Activated naive CD4-positive, alpha-beta T cell treated with anti-CD3 and anti-CD28 coated beads, Interleukin-2, amount 10 ng/mL, durations not matched to agents 7 days and 5 days (primary cell): ENCODE data around the gene BEST3.

ENCODE experiments used
- CTCF ChIA-PET: fragments of 350-600 bp; sonication (Branson Sonifier 250); formaldehyde crosslinking; loops from one replicate; lab custom pipeline; 2021; ENCODE audit warnings: antibody characterized with exemption; lab: Charles Lee
- DNase-seq: peaks from one replicate; pipeline ENCODE4 v3.0.0-alpha.2; 2020
- H3K27ac Mint-ChIP-seq: one replicate; pipeline ENCODE4 v1.8.0; 2021; ENCODE audit warnings: mild to moderate bottlenecking, moderate library complexity, mixed read lengths
- H3K27me3 Mint-ChIP-seq: one replicate; pipeline ENCODE4 v1.8.0; 2021; ENCODE audit warnings: mild to moderate bottlenecking, mixed read lengths
- H3K36me3 Mint-ChIP-seq: one replicate; pipeline ENCODE4 v1.8.0; 2021; ENCODE audit warnings: mixed read lengths
- H3K4me1 Mint-ChIP-seq: one replicate; pipeline ENCODE4 v1.8.0; 2021; ENCODE audit warnings: mixed read lengths
- H3K4me3 Mint-ChIP-seq: one replicate; pipeline ENCODE4 v1.8.0; 2021; ENCODE audit warnings: mild to moderate bottlenecking, moderate library complexity, mixed read lengths
- H3K9me3 Mint-ChIP-seq: one replicate; pipeline ENCODE4 v1.8.0; 2021; ENCODE audit warnings: mixed read lengths

Gene BEST3

GRCh38 chr12:69649529-69649928 is 49.6 kb downstream of the BEST3 start:
- Mint-ChIP-seq H3K36me3 (no peaks in the 10 kb centered on the region), H3K4me1 (no peaks in the 10 kb centered on the region), H3K9me3 (no peaks in the 10 kb centered on the region), H3K27me3 (peaks cover 16% of the 10 kb centered on the region), H3K4me3 (no peak overlapping the region), H3K27ac (no peak overlapping the region)
- CTCF ChIA-PET = interaction anchor here (1.2 kb wide), 1 partner anchor 10 kb away, joined by 4 read pairs; no protein-coding TSS in a partner anchor
- DNase-seq = no peak

GRCh38 chr12:69648476-69648875 is 50.6 kb downstream of the BEST3 start:
- Mint-ChIP-seq H3K4me1 (no peaks in the 10 kb centered on the region), H3K9me3 (no peaks in the 10 kb centered on the region)
- CTCF ChIA-PET = interaction anchor here (1.2 kb wide), 1 partner anchor 9 kb away, joined by 4 read pairs; no protein-coding TSS in a partner anchor

GRCh38 chr12:69647178-69647577 is 51.9 kb downstream of the BEST3 start:
- peaks cover 16% of the 10 kb centered on the region for H3K27me3 Mint-ChIP-seq
- no peaks in the 10 kb centered on the region for H3K9me3 Mint-ChIP-seq
- CTCF ChIA-PET = no interaction called here
- H3K4me3 Mint-ChIP-seq = no peak overlapping the region
- H3K36me3 Mint-ChIP-seq = no peaks in the 10 kb centered on the region
- H3K27ac Mint-ChIP-seq = no peak overlapping the region
- no peak for DNase-seq
- no peaks in the 10 kb centered on the region for H3K4me1 Mint-ChIP-seq

More at GRCh38 chr12:69648476-69648875, 50.6 kb downstream of the BEST3 start:
- no peak overlapping the region for H3K4me3 Mint-ChIP-seq
- no peak for DNase-seq
- H3K27me3 Mint-ChIP-seq = peaks cover 16% of the 10 kb centered on the region
- H3K36me3 Mint-ChIP-seq = no peaks in the 10 kb centered on the region
- H3K27ac Mint-ChIP-seq = no peak overlapping the region

GRCh38 chr12:69645031-69645430 is 54.1 kb downstream of the BEST3 start:
- no peaks in the 10 kb centered on the region for H3K4me1 Mint-ChIP-seq
- no peak overlapping the region for H3K27ac Mint-ChIP-seq
- no peak overlapping the region for H3K4me3 Mint-ChIP-seq
- CTCF ChIA-PET = no interaction called here
- peaks cover 11% of the 10 kb centered on the region for H3K27me3 Mint-ChIP-seq
- H3K9me3 Mint-ChIP-seq = no peaks in the 10 kb centered on the region
- no peak for DNase-seq
- H3K36me3 Mint-ChIP-seq = no peaks in the 10 kb centered on the region

GRCh38 chr12:69644511-69644910 is 54.6 kb downstream of the BEST3 start:
- CTCF ChIA-PET = no interaction called here
- Mint-ChIP-seq H3K27ac (no peak overlapping the region), H3K36me3 (no peaks in the 10 kb centered on the region), H3K4me1 (no peaks in the 10 kb centered on the region), H3K9me3 (no peaks in the 10 kb centered on the region), H3K27me3 (peaks cover 10% of the 10 kb centered on the region), H3K4me3 (no peak overlapping the region)
- DNase-seq = no peak

GRCh38 chr12:69642531-69642930 is 56.6 kb downstream of the BEST3 start:
- H3K27ac Mint-ChIP-seq = no peak overlapping the region
- peaks cover 3% of the 10 kb centered on the region for H3K27me3 Mint-ChIP-seq
- DNase-seq = no peak
- CTCF ChIA-PET = no interaction called here
- no peaks in the 10 kb centered on the region for H3K9me3 Mint-ChIP-seq
- H3K36me3 Mint-ChIP-seq = no peaks in the 10 kb centered on the region
- no peak overlapping the region for H3K4me3 Mint-ChIP-seq
- H3K4me1 Mint-ChIP-seq = no peaks in the 10 kb centered on the region

GRCh38 chr12:69641546-69641945 is 57.6 kb downstream of the BEST3 start:
- CTCF ChIA-PET = interaction anchor here (3.8 kb wide), 1 partner anchor 284 kb away, joined by 25 read pairs; no protein-coding TSS in a partner anchor
- Mint-ChIP-seq H3K27me3 (peaks cover 3% of the 10 kb centered on the region), H3K9me3 (no peaks in the 10 kb centered on the region), H3K36me3 (no peaks in the 10 kb centered on the region), H3K27ac (no peak overlapping the region), H3K4me1 (no peaks in the 10 kb centered on the region), H3K4me3 (no peak overlapping the region)
- no peak for DNase-seq

- Mint-ChIP-seq H3K4me1 (no peaks in the 10 kb centered on the region), H3K4me3 (no peak overlapping the region), H3K27ac (no peak overlapping the region), H3K9me3 (no peaks in the 10 kb centered on the region), H3K36me3 (no peaks in the 10 kb centered on the region), H3K27me3 (peaks cover 3% of the 10 kb centered on the region)
- peak; percentile 70 for DNase-seq
- CTCF ChIA-PET = interaction anchor here (0.5 to 3.8 kb wide), 16 partner anchors 8 to 483 kb away, joined by 3 to 25 read pairs (median 3); no protein-coding TSS in a partner anchor
Observed at GRCh38 chr12:69639400-69640016, 59.6 kb downstream of the BEST3 start.

- Mint-ChIP-seq H3K27ac (no peak overlapping the region), H3K9me3 (no peaks in the 10 kb centered on the region), H3K4me3 (no peak overlapping the region), H3K4me1 (no peaks in the 10 kb centered on the region), H3K27me3 (peaks cover 7% of the 10 kb centered on the region), H3K36me3 (no peaks in the 10 kb centered on the region)
- no peak for DNase-seq
- CTCF ChIA-PET = interaction anchor here (0.9 kb wide), 1 partner anchor 129 kb away, joined by 3 read pairs; no protein-coding TSS in a partner anchor
Observed at GRCh38 chr12:69633061-69633460, 66.0 kb downstream of the BEST3 start.

GRCh38 chr12:69630191-69630590 is 68.9 kb downstream of the BEST3 start:
- Mint-ChIP-seq H3K36me3 (no peaks in the 10 kb centered on the region), H3K27me3 (peaks cover 10% of the 10 kb centered on the region), H3K4me1 (no peaks in the 10 kb centered on the region), H3K27ac (no peak overlapping the region), H3K9me3 (no peaks in the 10 kb centered on the region), H3K4me3 (no peak overlapping the region)
- DNase-seq = no peak
- CTCF ChIA-PET = no interaction called here

- Mint-ChIP-seq H3K4me3 (no peak overlapping the region), H3K9me3 (no peaks in the 10 kb centered on the region), H3K36me3 (no peaks in the 10 kb centered on the region), H3K4me1 (no peaks in the 10 kb centered on the region), H3K27ac (no peak overlapping the region), H3K27me3 (peaks cover 11% of the 10 kb centered on the region)
- no peak for DNase-seq
- CTCF ChIA-PET = no interaction called here
Observed at GRCh38 chr12:69627501-69627900, 71.6 kb downstream of the BEST3 start.

- CTCF ChIA-PET = no interaction called here
- DNase-seq = no peak
- peaks cover 16% of the 10 kb centered on the region for H3K27me3 Mint-ChIP-seq
- no peaks in the 10 kb centered on the region for H3K36me3 Mint-ChIP-seq
- no peaks in the 10 kb centered on the region for H3K4me1 Mint-ChIP-seq
- no peak overlapping the region for H3K27ac Mint-ChIP-seq
- H3K9me3 Mint-ChIP-seq = no peaks in the 10 kb centered on the region
- no peak overlapping the region for H3K4me3 Mint-ChIP-seq
Observed at GRCh38 chr12:69623970-69624369, 75.1 kb downstream of the BEST3 start.

- no peak for DNase-seq
- H3K36me3 Mint-ChIP-seq = no peaks in the 10 kb centered on the region
- no peaks in the 10 kb centered on the region for H3K9me3 Mint-ChIP-seq
- H3K4me3 Mint-ChIP-seq = no peak overlapping the region
- CTCF ChIA-PET = no interaction called here
- peaks cover 24% of the 10 kb centered on the region for H3K27me3 Mint-ChIP-seq
- no peak overlapping the region for H3K27ac Mint-ChIP-seq
- H3K4me1 Mint-ChIP-seq = no peaks in the 10 kb centered on the region
Observed at GRCh38 chr12:69621551-69621950, 77.6 kb downstream of the BEST3 start.

- peaks cover 28% of the 10 kb centered on the region for H3K27me3 Mint-ChIP-seq
- no peaks in the 10 kb centered on the region for H3K9me3 Mint-ChIP-seq
- CTCF ChIA-PET = no interaction called here
- no peak for DNase-seq
- no peak overlapping the region for H3K27ac Mint-ChIP-seq
- H3K4me3 Mint-ChIP-seq = no peak overlapping the region
- no peaks in the 10 kb centered on the region for H3K36me3 Mint-ChIP-seq
- H3K4me1 Mint-ChIP-seq = no peaks in the 10 kb centered on the region
Observed at GRCh38 chr12:69620921-69621320, 78.2 kb downstream of the BEST3 start.

GRCh38 chr12:69620077-69620476 is 79.0 kb downstream of the BEST3 start:
- Mint-ChIP-seq H3K27me3 (peaks cover 29% of the 10 kb centered on the region), H3K4me3 (no peak overlapping the region), H3K36me3 (no peaks in the 10 kb centered on the region), H3K27ac (no peak overlapping the region), H3K9me3 (no peaks in the 10 kb centered on the region), H3K4me1 (no peaks in the 10 kb centered on the region)
- CTCF ChIA-PET = no interaction called here
- DNase-seq = no peak
